Prostate gland (tissue), 2 donors: ENCODE results near the gene WWOX.

Experiments used
- POLR2A ChIP-seq: fragments of 450-650 bp; IDR thresholded peaks from one replicate; pipeline ENCODE4 v1.6.1; 2016; ENCODE audit warnings: antibody characterized with exemption, mild to moderate bottlenecking
- POLR2AphosphoS5 ChIP-seq: sonication (generic); formaldehyde crosslinking; IDR thresholded peaks from one replicate; pipeline ENCODE4 v1.6.1; 2017; ENCODE audit warnings: antibody characterized with exemption
- TF ChIP-seq, protein P1 (sequence below), 4 experiments: fragments of 200-600 bp in 2 of 4; fragments of 450-650 bp in 2 of 4; sonication (generic) in 2 of 4; IDR thresholded peaks; 1 replicate in 3 of 4; 2 replicates in 1 of 4; pipeline ENCODE4 v1.5.1; 2016 to 2019; ENCODE audit warnings: antibody characterized with exemption in 4 of 4, mild to moderate bottlenecking in 2 of 4, moderate library complexity in 2 of 4

DNA sequence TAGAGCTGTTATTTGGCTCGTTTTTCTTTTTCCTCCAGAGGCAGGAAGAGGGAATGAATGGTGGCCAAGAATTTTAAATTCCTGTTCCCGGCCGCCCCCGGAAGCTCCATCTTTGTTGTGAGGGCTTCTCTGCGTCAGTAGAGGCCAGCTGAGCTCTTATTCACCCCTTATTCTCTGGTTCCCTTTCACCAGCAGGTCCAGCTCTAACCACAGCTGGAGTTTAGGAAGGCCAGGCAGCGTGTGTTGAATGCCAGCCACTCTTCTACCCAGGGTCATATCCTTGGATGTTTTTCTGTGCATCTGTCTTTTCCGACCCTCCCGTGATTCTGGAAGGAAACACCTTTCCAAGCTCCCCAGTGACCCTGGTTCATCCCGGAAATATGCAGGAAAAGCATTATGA is 570.5 kb downstream of the WWOX start:
- TF ChIP-seq, protein P1, sequence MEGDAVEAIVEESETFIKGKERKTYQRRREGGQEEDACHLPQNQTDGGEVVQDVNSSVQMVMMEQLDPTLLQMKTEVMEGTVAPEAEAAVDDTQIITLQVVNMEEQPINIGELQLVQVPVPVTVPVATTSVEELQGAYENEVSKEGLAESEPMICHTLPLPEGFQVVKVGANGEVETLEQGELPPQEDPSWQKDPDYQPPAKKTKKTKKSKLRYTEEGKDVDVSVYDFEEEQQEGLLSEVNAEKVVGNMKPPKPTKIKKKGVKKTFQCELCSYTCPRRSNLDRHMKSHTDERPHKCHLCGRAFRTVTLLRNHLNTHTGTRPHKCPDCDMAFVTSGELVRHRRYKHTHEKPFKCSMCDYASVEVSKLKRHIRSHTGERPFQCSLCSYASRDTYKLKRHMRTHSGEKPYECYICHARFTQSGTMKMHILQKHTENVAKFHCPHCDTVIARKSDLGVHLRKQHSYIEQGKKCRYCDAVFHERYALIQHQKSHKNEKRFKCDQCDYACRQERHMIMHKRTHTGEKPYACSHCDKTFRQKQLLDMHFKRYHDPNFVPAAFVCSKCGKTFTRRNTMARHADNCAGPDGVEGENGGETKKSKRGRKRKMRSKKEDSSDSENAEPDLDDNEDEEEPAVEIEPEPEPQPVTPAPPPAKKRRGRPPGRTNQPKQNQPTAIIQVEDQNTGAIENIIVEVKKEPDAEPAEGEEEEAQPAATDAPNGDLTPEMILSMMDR (IDR thresholded peaks at IDR 0.05) = no peak
- peak; percentile 7 for TF ChIP-seq POLR2AphosphoS5
- TF ChIP-seq POLR2A = no peak
